CD4-positive, alpha-beta T cell treated with Interleukin-6 at 100 ng/mL for 8 hours (primary cell): ENCODE results near the gene PRKCG.
A peak's percentile ranks its signal among the peaks of the same experiment; 100 is the strongest.
"Not testable (repeated sequence)": the region's sequence is repeated elsewhere in the genome, so short reads cannot be mapped to it uniquely, and the experiment has no call there.

Source experiments
- DNase-seq: peaks from one replicate; pipeline ENCODE4 v3.0.0-alpha.2; 2020; ENCODE audit warnings: mixed read lengths, low spot score

Gene PRKCG

DNA sequence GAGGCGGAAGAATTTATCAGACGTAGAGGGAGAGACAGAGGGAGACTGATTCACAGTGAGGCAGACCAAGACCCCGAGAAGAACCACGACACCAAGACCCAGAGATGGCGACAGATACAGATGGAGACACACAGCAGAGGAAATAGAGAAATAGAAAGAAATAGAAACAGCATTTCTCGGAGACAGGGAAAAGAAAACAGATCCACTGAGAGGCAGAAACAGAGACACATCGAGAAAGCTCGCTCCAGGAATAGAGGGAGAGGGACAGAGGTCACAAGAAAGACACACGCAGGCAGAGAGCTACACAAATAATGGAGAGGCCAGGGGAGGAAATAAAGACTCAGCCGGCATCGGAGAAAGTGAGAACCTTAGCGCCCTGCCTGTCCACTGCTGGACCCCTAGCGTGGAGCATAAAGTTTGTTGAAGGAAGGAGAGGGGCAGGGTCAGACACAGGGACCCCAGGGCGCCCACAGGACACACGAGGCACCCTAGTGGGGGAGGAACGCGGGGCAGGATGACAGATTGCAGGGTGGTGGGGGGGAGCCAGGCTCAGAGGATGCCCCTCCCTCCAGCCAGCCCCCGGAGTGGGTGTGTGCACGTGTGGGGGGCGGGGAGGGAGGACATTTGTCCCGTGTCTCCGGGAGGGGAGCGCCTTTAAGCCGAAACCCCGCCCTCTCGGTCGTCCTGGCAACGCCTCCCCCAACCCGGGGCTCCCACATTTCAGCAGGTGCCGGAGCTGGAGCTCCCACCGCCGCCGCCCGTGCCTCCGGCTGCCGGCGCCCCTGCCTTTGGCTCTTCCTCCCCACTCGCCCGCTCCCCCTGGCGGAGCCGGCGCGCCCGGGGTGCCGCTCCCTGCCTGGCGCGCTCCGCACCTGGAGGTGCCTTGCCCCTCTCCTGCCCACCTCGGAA is at the start of gene PRKCG:
PRKCG (plus strand) TSS at position 716 of the 909 bp plus-strand sequence. CDS start 298 bp downstream, outside the sequence.
- peak; percentile 52 for DNase-seq

- DNase-seq, result not testable (repeated sequence)
These were observed 49.1 kb upstream of the PRKCG start for GRCh38 chr19:53832861-53833260.

GRCh38 chr19:53838446-53838845 is 43.6 kb upstream of the PRKCG start:
- DNase-seq, result not testable (repeated sequence)

DNA sequence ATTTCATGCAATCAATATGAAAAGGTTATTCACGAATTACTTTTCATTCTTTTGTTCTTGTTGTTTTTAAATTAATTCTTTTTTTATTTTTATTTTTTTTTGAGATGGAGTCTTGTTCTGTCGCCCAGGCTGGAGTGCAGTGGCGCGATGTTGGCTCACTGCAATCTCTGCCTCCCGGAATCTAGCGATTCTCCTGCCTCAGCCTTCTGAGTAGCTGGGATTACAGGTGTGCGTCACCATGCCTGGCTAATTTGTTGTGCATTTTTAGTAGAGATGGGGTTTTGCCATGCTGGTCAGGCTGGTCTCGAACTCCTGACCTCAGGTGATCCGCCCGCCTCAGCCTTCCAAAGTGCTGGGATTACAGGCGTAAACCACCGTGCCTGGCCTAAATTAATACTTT is 41.8 kb upstream of the PRKCG start:
- DNase-seq, result not testable (repeated sequence)

GRCh38 chr19:53840914-53841313 is 41.1 kb upstream of the PRKCG start:
- DNase-seq, result not testable (repeated sequence)

DNA sequence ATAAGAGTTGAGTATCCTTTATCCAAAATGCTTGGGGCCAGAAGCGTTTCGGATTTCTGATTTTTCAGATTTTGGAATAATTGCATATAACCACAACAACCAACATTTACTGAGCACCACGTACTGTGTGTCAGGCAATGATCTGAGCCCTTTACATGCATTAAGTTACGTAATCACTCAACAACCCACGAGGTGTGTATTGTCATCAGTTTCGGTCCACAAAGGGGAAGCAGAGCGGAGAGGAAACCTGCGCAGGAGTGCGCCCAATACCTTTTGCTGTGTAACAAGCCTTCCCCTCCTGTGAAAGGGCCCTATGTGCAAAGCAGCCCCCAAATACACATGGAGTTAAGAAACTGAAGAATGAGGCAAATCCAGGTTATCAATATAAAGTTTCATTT is 37.1 kb upstream of the PRKCG start:
- no peak for DNase-seq

DNA sequence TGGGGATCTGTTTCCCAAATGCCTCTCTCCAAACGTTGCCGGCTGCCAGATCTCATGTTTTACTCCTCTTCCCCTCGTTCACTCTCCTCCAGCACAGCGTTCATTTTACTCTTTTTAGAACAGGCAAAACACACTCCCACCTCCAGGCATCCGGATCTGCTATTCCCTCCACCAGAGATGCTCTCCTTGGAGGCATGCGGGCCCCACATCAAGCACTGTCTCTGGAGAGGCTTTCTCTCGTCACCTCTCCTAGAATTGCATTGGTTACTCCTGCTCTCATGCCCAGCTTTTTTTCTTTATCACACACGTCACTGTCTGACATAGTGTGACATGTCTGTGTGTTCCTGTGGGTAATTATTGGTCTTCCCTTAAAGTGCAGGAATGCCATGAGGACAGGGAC is 34.4 kb upstream of the PRKCG start:
- DNase-seq, result no peak

DNA sequence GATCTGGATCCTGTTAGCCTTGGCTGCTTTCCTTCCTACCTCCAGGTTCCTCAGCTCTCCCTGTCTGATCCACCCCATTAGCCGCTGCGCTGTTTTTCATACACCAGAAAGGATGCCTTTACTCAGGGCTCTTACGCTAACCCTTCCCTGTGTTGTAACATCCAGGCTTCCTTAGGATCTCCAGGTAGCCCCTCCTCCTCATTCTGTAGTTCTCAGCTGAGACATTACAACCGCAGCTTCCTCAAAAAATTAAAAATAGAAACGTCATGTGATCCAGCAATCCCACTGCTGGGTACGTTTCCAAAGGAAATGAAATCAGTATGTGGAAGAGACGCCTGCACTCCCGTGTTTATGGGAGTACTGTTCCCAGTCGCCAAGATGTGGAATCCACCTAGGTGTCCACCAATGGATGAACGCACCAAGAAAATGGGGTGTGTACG is 32.7 kb upstream of the PRKCG start:
- no peak for DNase-seq

DNA sequence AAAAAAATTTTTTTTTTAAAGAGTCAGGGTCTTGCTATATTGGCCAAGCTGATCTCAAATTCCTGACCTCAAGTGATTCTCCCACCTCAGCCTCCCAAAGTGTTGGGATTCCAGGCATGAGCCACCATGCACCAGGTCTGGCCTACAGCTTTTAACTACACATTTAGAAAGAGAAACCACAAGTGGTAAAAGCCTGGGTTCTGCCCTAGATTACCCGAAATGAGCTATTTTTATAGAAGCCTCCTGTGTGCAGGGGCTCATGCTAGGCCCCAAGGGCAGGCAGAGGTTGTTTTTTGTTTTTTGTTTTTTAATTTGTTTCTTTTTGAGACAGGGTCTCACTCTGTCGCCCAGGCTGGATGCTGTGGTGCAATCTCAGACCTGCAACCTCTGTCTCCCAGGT is 28.3 kb upstream of the PRKCG start:
- DNase-seq, result no peak

DNA sequence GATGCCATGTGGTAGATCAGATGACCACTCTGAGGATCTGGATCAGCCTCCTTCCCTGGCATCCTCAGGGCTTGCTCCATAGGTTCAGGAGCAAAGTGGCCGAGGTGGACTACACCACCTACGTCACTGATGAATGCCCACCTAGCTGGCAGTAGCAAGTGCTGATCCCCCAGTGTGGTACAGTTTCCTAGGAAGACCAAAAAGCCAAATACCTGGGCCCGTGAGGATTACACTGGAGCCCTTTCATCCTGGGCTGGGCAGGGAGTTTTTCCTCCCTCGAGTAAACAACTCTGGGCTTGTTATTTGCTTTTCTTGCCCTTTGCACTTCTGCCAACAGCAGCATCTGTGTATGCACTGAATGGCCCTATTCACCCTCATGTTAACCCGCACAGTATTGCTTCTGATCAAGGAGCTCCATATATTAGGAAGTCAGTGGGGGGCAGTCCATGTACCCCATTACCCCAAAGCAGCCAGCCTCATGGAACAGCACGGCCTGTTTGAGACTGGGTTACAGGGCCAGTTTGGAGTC is 17.6 kb upstream of the PRKCG start:
- DNase-seq, result no peak

DNA sequence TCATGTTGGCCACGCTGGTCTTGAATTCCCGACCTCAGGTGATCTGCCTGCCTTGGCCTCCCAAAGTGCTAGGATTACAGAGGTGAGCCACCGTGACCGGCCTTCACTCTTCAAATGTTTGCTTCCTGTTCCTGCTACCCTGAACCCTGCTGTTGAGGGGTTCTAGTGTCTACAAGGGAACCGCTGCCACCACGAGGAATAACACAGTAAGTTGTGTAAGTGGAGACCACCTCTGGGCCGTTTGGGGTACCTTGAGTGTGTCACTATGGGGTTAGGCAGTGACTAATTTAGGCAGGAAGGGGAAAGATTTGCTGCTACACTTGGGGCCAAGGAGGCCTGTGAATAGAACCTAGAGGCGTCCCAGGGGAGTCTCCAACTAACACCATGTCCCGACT is 16.5 kb upstream of the PRKCG start:
- DNase-seq, result no peak

DNA sequence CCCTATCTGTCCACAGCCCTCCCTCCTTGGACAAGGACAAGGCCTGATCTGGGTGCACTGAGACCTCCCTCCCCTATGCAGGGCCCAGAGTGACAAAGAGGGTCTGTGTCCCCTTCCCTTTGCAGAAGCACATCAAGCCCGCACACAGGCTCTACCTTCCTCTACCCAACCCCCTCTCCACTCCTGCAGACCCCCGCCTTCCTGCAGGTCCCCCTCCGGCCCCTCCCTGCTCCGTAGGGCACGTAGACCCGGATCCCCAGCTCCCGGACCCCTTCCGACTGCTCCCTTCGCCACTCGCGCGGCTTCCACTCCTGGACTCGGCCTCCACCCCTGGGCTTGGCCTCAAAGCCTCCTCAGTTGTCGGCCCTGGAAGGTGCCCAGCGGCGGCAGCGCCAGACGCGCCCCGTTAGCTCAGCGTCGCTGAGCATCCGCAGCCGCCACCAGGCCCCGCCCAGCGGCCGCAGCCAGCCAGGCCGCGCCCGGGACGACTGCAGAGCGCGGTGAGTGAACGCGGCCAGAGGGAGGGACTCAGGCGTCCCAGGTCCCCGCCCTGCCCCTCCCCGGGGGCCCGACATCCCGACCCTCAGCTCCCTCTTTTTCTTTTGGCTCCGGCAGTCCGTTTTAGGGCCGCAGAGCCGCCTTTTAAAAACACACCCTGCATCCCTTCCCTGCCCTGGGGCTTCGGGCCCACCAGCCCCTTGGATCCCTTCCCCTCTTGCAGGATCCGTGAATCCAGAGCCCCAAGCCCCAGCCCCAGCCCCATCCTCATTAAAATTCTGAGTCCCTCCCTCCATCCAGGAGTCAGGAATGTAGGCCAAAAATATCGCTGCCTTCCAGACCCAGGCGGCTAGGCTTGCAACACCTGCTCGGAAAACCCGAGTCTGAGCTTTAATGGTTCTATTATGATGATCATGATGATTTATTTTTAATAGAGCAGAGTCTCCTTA is 15.8 kb upstream of the PRKCG start:
- peak; percentile 51 for DNase-seq

GRCh38 chr19:53866865-53867224 is 15.2 kb upstream of the PRKCG start:
- no peak for DNase-seq

DNA sequence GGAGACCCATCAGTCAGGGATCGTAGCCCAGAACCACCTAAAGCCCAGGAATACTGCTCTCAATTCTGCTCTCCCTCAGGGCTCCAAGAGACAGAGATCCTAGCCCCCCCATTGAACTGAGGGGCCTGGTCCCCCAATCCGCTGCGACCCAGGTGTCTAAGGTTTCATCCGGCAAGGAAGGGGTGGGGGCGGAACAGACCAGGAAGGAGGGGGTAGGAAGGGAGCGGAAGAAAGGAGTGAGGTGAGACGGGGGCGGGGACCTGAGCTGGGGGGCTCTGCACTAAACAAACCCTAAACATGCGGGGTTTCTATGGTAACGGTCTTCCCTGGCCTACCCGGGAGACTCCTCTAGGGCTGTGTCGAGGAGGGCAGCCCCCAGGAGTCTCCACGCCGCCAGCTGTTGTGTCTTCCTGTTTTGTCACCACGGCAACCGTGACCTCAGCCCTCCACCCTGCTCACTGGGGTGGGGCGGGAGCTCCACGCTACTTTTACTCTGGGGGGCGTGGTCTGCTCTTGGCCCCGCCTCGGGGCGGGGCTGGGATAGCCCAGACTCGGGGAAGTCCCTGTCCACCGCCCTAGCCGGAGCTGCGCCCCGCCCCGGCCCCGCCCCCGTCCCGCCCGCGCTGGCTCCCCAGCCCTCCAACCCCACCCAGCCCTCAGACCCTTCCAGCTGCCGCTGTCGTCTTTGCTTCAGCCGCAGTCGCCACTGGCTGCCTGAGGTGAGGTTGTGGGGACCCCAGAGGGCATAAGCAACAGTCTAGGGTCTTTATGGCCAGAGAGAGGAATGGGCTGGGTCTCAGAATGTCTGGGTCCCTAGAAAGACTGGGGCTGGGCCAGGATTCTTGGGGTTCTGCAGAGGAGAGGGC is 14.5 kb upstream of the PRKCG start, which contains the start of gene MYADM:
MYADM (plus strand) TSS at position 659 of the 866 bp plus-strand sequence. CDS start 5,647 bp downstream, outside the sequence.
- peak; percentile 99 for DNase-seq

GRCh38 chr19:53868091-53868891 is 13.7 kb upstream of the PRKCG start:
- DNase-seq, result no peak

- peak; percentile 77 for DNase-seq
These were observed 12.8 kb upstream of the PRKCG start for GRCh38 chr19:53868892-53869804.

GRCh38 chr19:53869805-53870484 is 12.1 kb upstream of the PRKCG start:
- not testable (repeated sequence) for DNase-seq

GRCh38 chr19:53870485-53870844 is 11.5 kb upstream of the PRKCG start:
- no peak for DNase-seq

DNA sequence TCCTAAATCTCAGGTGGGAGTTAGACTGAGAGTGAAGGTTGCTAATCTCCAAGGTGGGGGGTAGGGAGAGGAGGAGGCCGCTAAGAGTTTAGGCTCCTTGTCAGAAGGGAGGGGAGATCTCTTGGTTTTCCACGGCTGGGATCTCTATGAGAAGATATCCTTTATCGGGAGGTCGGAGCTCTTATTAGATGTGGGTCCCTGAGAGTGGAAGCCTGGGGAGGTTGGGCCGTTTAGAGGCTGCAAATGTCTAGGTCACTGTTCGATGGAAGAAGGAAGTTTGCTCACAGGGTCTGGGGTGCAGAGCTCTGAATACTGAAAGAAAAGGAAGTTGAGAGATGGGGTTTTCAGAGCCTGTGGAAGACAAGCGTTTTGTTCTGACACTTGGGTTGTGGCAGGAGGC is 10.5 kb upstream of the PRKCG start:
- no peak for DNase-seq
